AG09319 (cell line): Measurements from ENCODE around the gene PFKFB2.

Source experiments
- DNase-seq: peaks from one replicate; pipeline ENCODE4 v3.0.0-alpha.2; 2010; ENCODE audit warnings: low read depth; ENCODE audit errors: extremely low read depth
- TF ChIP-seq, protein P1 (sequence below): IDR thresholded peaks from 2 replicates; pipeline ENCODE4 v1.5.1; 2011; ENCODE audit warnings: low read depth, mild to moderate bottlenecking, inconsistent platforms, low read length, moderate library complexity

The PFKFB2 gene

DNA sequence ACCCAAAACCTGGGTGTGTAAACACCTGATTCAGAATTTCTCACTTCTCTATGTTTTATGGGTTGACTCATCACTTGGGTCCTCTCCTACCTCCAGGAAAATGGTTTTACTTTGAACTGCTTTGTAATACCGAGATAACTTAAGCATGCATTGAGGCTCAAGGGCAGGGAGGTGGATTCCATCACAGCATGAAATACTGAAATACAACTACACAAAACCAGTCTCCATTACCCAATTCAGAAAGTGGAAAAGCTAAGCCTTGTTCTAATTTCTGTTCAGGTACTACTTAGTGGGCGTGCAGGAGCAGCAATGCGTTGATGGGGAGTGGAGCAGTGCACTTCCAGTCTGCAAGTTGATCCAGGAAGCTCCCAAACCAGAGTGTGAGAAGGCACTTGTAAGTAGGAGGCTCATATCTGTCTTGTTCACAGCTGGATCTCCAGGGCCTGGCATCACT lies 44.8 kb downstream of the PFKFB2 start:
- TF ChIP-seq, protein P1, sequence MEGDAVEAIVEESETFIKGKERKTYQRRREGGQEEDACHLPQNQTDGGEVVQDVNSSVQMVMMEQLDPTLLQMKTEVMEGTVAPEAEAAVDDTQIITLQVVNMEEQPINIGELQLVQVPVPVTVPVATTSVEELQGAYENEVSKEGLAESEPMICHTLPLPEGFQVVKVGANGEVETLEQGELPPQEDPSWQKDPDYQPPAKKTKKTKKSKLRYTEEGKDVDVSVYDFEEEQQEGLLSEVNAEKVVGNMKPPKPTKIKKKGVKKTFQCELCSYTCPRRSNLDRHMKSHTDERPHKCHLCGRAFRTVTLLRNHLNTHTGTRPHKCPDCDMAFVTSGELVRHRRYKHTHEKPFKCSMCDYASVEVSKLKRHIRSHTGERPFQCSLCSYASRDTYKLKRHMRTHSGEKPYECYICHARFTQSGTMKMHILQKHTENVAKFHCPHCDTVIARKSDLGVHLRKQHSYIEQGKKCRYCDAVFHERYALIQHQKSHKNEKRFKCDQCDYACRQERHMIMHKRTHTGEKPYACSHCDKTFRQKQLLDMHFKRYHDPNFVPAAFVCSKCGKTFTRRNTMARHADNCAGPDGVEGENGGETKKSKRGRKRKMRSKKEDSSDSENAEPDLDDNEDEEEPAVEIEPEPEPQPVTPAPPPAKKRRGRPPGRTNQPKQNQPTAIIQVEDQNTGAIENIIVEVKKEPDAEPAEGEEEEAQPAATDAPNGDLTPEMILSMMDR = no peak
- DNase-seq = no peak

DNA sequence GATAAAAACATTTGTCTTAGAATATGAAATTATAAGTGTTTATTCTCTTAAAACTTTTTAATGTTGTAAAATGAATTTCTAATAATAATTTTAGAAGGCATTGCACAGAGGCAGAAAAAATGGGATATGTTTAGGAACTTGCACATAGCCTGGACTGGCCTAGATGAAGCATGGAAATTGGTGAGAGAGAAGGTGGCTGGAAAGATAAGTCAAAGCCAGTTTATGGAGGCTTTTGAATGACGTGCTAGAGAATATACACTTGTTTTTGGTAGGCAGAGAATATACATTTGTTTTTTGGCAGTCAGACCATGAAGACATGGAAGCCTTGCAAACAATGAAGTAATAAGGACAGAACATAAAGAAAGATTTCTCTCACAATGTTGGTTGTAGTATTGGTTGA lies 48.6 kb downstream of the PFKFB2 start:
- DNase-seq = no peak
- TF ChIP-seq, protein P1 = no peak

DNA sequence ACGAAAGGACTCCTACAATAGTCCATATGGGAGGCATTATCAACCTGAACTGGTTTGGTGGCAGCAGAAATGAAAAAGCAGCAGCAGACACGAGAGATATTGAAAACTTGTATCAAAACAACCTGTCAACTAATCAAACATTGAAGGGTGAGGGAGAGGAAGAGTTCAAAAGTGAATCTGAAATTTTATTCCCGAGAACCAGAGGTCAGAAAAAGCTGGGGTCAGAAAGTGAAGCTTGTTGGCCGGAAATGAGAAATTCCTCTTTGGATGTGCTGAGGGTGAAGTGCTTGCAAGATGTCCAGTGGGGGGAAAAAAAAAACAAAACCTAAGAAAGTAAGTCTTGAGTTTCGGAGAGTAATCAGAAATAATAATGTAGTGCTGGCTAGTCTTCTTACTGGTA lies 49.1 kb downstream of the PFKFB2 start:
- no peak for DNase-seq

DNA sequence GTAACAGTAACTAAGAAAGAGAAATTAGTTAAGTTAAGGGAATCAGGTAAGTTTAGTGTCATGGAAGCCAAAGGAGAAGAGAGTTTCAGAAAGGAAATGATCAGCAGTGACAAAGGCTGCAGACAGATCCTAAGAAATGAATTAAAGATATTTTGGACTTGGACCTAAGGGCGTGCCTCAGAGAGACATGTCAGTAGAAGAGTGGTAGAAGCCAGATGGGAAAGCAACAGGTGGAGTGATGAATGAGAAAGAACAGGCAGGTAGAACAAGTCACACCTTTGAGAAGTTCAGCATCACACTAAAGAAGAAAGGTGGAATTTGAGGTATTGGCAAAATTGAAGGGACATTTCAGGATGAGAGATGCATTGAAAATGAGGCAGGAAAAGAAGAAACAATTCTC lies 49.6 kb downstream of the PFKFB2 start:
- TF ChIP-seq, protein P1 = no peak
- DNase-seq = no peak

More for the DNA sequence above, 49.1 kb downstream of the PFKFB2 start:
- TF ChIP-seq, protein P1 = no peak

DNA sequence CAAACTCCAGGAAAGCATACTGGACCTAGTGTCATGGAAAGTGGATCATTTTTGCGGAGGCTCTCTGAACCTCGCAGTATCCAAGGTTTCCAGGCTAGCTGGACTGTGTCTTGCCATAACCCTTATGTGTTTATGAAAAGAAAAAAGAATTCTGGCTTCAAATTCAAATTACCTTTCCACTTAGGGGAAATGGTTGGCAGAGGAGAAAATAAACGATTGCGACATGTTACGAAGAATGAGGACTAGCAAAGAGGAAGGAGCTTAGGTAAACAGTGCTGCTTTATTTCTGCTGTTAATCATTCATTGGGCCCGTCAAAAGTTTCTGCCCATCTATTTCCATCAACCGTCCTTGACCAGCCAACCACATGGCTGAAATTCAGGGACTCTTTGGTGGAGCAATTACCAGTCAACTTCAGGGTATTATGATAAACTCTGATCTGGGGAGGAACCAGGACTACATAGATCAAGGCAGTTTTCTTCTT lies 50.9 kb downstream of the PFKFB2 start, which contains the start of gene C4BPA:
TSS of gene C4BPA (plus strand) at position 342 of the 482 bp plus-strand sequence. CDS start 8,793 bp downstream, outside the sequence.
- DNase-seq = no peak
- TF ChIP-seq, protein P1 = no peak

DNA sequence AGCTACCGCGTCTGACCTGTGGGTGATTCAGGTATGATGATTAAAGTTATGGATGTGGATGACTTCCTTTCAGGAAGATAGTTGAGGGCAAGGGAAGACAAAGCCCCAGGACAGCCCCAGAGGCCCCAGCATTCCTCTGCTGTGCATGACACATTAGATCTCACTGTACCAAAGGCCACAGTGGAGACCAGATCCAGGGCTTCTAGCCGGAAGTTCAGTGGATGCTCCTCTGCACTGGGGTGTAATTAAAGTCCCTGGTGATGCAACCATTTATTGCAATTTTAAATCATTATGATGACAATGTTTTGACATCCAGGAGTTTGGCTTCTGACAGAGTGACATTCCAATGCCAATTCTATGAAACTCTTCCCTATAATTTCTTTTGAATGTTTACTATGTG lies 55.9 kb downstream of the PFKFB2 start:
- DNase-seq = no peak
- TF ChIP-seq, protein P1 = no peak

DNA sequence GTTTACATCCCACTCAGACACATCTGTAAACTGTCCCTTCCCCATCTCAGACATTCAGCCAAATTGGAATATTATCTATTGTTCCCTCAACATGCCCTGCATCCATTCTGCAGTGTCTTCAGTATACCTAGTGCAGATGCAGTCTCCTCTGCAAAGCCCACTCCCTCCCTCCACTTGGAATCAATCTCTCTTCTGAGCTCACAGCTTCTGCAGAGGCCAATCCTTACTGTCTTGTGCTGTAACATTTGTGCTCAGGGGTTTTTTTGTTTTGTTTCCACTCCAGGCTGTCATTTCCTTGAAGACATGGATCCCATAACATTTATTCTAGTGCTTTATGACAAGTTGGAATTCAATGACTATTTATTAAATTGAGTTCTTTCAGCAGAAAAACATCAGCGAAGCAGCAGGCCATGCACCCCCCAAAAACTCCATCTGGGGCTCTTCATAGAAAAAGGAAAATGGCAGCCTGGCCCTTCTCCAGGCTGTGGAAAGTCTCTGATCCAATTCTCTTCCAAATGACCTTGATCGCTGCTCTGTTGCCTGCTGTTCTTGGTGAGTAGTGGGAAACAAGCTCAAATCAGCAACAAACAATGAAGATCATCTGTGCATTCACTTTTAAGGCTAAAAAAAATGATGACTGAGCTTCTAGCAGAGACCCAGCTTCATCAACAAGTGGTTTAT lies 59.7 kb downstream of the PFKFB2 start:
- no peak for DNase-seq
- TF ChIP-seq, protein P1 = no peak
